ENCODE data around the gene TSGA10IP. TPM values are rescaled to one million over a fixed set of nuclear protein-coding genes. Genes with fewer than 3 reads are reported as not detected.
A peak's percentile ranks its signal among the peaks of the same experiment; 100 is the strongest.

TSGA10IP gene
- polyA plus RNA-seq, 1 donor (not counting 4 experiments of a cell fraction or from before 2014, with no cell fraction given): not detected

DNA sequence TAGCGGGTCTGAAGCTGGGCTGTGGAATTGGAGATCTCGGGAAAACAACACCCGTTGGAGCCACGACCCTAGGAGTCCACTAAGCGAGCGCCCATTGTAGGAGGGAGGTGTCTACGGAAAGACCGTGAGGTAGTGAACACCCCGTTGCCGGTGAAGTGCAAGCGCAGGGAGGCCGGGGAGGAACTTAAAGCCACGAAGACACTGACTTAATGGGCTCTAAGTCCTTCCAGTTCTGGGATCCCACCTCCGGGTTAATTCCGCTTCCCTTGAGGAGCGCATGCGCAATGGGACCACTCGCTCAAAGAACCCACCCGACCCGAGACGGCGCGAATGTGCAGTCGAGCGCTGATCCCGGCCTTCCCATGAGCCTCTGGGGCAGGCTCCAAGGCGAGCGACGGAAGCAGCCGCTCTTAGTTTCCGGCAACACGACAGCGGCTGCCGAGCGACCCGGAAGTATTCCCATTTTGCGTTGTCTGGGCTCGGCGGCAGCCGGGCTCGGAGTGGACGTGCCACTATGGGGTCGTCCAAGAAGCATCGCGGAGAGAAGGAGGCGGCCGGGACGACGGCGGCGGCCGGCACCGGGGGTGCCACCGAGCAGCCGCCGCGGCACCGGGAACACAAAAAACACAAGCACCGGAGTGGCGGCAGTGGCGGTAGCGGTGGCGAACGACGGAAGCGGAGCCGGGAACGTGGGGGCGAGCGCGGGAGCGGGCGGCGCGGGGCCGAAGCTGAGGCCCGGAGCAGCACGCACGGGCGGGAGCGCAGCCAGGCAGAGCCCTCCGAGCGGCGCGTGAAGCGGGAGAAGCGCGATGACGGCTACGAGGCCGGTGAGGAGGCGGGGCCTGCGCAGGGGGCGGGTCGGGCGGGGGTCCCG is 16.2 kb downstream of the TSGA10IP start, which contains the start of gene SART1:
Gene SART1, plus strand, starts transcription at position 468 of the 874 bp plus-strand sequence. Its CDS starts 47 bp downstream, at position 515.
- peaks cover 31% of the 10 kb centered on the region for H3K79me2 ChIP-seq (ENCODE audit: control insufficient read depth, insufficient read depth, low read length)
- dilution Hi-C loops (cut with MboI; ENCODE audit: extremely low pct_ligation_motif_present, low sequenced_read_pairs): no loop called here
- H3K4me3 ChIP-seq (ENCODE audit: control insufficient read depth in 2 of 3, extremely low read depth in 1 of 3, insufficient read depth in 2 of 3, low read depth in 1 of 3, low read length in 3 of 3): peak within 1 kb of the TSS; percentile 58 to 95 (median 70)
- H3K9me1 ChIP-seq (ENCODE audit: control insufficient read depth, extremely low read depth, insufficient read depth, low read length): no peaks in the 10 kb centered on the region
- peak within 1 kb of the TSS; percentile 89 for H3K4me2 ChIP-seq (ENCODE audit: control insufficient read depth, extremely low read depth, insufficient read depth, low read depth, low read length)
- H3K9ac ChIP-seq (ENCODE audit: control insufficient read depth, extremely low read depth, insufficient read depth, low read length): peak within 1 kb of the TSS; percentile 91
- TF ChIP-seq, protein P1, sequence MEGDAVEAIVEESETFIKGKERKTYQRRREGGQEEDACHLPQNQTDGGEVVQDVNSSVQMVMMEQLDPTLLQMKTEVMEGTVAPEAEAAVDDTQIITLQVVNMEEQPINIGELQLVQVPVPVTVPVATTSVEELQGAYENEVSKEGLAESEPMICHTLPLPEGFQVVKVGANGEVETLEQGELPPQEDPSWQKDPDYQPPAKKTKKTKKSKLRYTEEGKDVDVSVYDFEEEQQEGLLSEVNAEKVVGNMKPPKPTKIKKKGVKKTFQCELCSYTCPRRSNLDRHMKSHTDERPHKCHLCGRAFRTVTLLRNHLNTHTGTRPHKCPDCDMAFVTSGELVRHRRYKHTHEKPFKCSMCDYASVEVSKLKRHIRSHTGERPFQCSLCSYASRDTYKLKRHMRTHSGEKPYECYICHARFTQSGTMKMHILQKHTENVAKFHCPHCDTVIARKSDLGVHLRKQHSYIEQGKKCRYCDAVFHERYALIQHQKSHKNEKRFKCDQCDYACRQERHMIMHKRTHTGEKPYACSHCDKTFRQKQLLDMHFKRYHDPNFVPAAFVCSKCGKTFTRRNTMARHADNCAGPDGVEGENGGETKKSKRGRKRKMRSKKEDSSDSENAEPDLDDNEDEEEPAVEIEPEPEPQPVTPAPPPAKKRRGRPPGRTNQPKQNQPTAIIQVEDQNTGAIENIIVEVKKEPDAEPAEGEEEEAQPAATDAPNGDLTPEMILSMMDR (optimal IDR thresholded peaks at IDR 0.05 in 1 of 3, IDR thresholded peaks at IDR 0.05 in 1 of 3, conservative IDR thresholded peaks at IDR 0.05 in 1 of 3; ENCODE audit: extremely low read depth in 1 of 3, insufficient read depth in 2 of 3, low read length in 3 of 3): no peak
- no peak for TF ChIP-seq EZH2 (IDR thresholded peaks at IDR 0.05; ENCODE audit: low read length)
- H3K9me3 ChIP-seq (ENCODE audit: control insufficient read depth, low read depth, low read length): no peaks in the 10 kb centered on the region
- H3K27ac ChIP-seq (ENCODE audit: control insufficient read depth, insufficient read depth, low read length): peak within 1 kb of the TSS; percentile 89
- peaks cover 16 to 18% of the 10 kb centered on the region in 2 experiments for H3K36me3 ChIP-seq (ENCODE audit: control insufficient read depth in 2 of 2, extremely low read depth in 1 of 2, insufficient read depth in 2 of 2, low read length in 2 of 2)
- H3K4me1 ChIP-seq (ENCODE audit: control insufficient read depth, extremely low read depth, insufficient read depth, low read length): peaks cover 8% of the 10 kb centered on the region
- no peaks in the 10 kb centered on the region for H4K20me1 ChIP-seq (ENCODE audit: control insufficient read depth, extremely low read depth, insufficient read depth, low read length)
- peak within 1 kb of the TSS; percentile 97 for H2AFZ ChIP-seq (ENCODE audit: control insufficient read depth, low read length)
- FAIRE-seq: peak; percentile 73
- H3K27me3 ChIP-seq (ENCODE audit: control insufficient read depth, extremely low read depth, insufficient read depth, low read length): no peaks in the 10 kb centered on the region
- DNase-seq (ENCODE audit: low read depth, low spot score): peak; percentile 80

GRCh38 chr11:65962141-65962564 is 16.9 kb downstream of the TSGA10IP start:
- Histone ChIP-seq H3K36me3 (ENCODE audit: control insufficient read depth in 2 of 2, extremely low read depth in 1 of 2, insufficient read depth in 2 of 2, low read length in 2 of 2) (peaks cover 18 to 22% of the 10 kb centered on the region in 2 experiments), H3K9me1 (ENCODE audit: control insufficient read depth, extremely low read depth, insufficient read depth, low read length) (no peaks in the 10 kb centered on the region), H4K20me1 (ENCODE audit: control insufficient read depth, extremely low read depth, insufficient read depth, low read length) (no peaks in the 10 kb centered on the region), H3K4me2 (ENCODE audit: control insufficient read depth, extremely low read depth, insufficient read depth, low read depth, low read length) (peak overlapping the region; percentile 89), H3K79me2 (ENCODE audit: control insufficient read depth, insufficient read depth, low read length) (peaks cover 31% of the 10 kb centered on the region), H3K4me1 (ENCODE audit: control insufficient read depth, extremely low read depth, insufficient read depth, low read length) (peaks cover 8% of the 10 kb centered on the region), H3K27ac (ENCODE audit: control insufficient read depth, insufficient read depth, low read length) (peak overlapping the region; percentile 59), H3K9me3 (ENCODE audit: control insufficient read depth, low read depth, low read length) (no peaks in the 10 kb centered on the region), H3K4me3 (ENCODE audit: control insufficient read depth in 2 of 3, extremely low read depth in 1 of 3, insufficient read depth in 2 of 3, low read depth in 1 of 3, low read length in 3 of 3) (peak overlapping the region; percentile 58 to 95 (median 70)), H3K9ac (ENCODE audit: control insufficient read depth, extremely low read depth, insufficient read depth, low read length) (peak overlapping the region; percentile 91), H2AFZ (ENCODE audit: control insufficient read depth, low read length) (no peak overlapping the region), H3K27me3 (ENCODE audit: control insufficient read depth, extremely low read depth, insufficient read depth, low read length) (no peaks in the 10 kb centered on the region)
- dilution Hi-C loops (cut with MboI; ENCODE audit: extremely low pct_ligation_motif_present, low sequenced_read_pairs): no loop called here
- no peak for DNase-seq (ENCODE audit: low read depth, low spot score)
- TF ChIP-seq, protein P1 (optimal IDR thresholded peaks at IDR 0.05 in 1 of 3, IDR thresholded peaks at IDR 0.05 in 1 of 3, conservative IDR thresholded peaks at IDR 0.05 in 1 of 3; ENCODE audit: extremely low read depth in 1 of 3, insufficient read depth in 2 of 3, low read length in 3 of 3): no peak
- TF ChIP-seq EZH2 (IDR thresholded peaks at IDR 0.05; ENCODE audit: low read length): no peak
- no peak for FAIRE-seq

All from keratinocyte (primary cell).